Endodermal cell (in vitro differentiated cells): Measurements from ENCODE around the gene GPR160. TPM values are rescaled to one million over a fixed set of nuclear protein-coding genes. Genes with fewer than 3 reads are reported as not detected.

ENCODE experiments used
- DNase-seq: peaks from one replicate; pipeline ENCODE4 v3.0.0-alpha.2; 2017
- H3K27ac ChIP-seq: 2 replicates; pipeline ENCODE4 v1.5.1; 2013; ENCODE audit warnings: mild to moderate bottlenecking, low read depth, low read length, moderate library complexity
- H3K27me3 ChIP-seq: 2 replicates; pipeline ENCODE4 v1.6.1; 2013; ENCODE audit warnings: mild to moderate bottlenecking, low read length, moderate library complexity; ENCODE audit not compliant: insufficient read depth, control insufficient read depth, poor library complexity, severe bottlenecking
- H3K36me3 ChIP-seq: 2 replicates; pipeline ENCODE4 v1.7.0; 2013; ENCODE audit warnings: mild to moderate bottlenecking, low read length, moderate library complexity; ENCODE audit not compliant: control insufficient read depth, insufficient read depth
- H3K4me1 ChIP-seq: one replicate; pipeline ENCODE4 v1.7.0; 2013; ENCODE audit warnings: low read length; ENCODE audit not compliant: control insufficient read depth, insufficient read depth
- H3K4me3 ChIP-seq: 2 replicates; pipeline ENCODE4 v1.5.1; 2013; ENCODE audit warnings: mild to moderate bottlenecking, low read length, moderate library complexity
- H3K9ac ChIP-seq: 2 replicates; pipeline ENCODE4 v1.6.1; 2013; ENCODE audit warnings: mild to moderate bottlenecking, low read length, moderate library complexity; ENCODE audit not compliant: poor library complexity, severe bottlenecking; ENCODE audit errors: extremely low read depth
- H3K9me3 ChIP-seq: 2 replicates; pipeline ENCODE4 v1.6.1; 2013; ENCODE audit warnings: mild to moderate bottlenecking, low read length, moderate library complexity; ENCODE audit not compliant: control insufficient read depth
- H3K27ac Mint-ChIP-seq: 2 replicates; pipeline ENCODE4 v1.8.0; 2020; ENCODE audit warnings: mixed read lengths
- H3K27me3 Mint-ChIP-seq: 2 replicates; pipeline ENCODE4 v1.8.0; 2021; ENCODE audit warnings: mild to moderate bottlenecking, mixed read lengths; ENCODE audit not compliant: insufficient read depth
- H3K36me3 Mint-ChIP-seq: 2 replicates; pipeline ENCODE4 v1.8.0; 2020; ENCODE audit warnings: low read depth, mixed read lengths
- H3K4me1 Mint-ChIP-seq: 2 replicates; pipeline ENCODE4 v1.8.0; 2020; ENCODE audit warnings: mixed read lengths
- H3K4me3 Mint-ChIP-seq: 2 replicates; pipeline ENCODE4 v1.8.0; 2020; ENCODE audit warnings: mild to moderate bottlenecking, moderate library complexity, mixed read lengths
- H3K9me3 Mint-ChIP-seq: 2 replicates; pipeline ENCODE4 v1.8.0; 2020; ENCODE audit warnings: mild to moderate bottlenecking, mixed read lengths
- WGBS, 2 experiments: methylation state at CpG; one replicate each; pipeline versions ENCODE4 v1.1.5 to v1.1.7; 2013; ENCODE audit warnings: missing lambda C conversion rate in 2 of 2, mixed read lengths in 1 of 2; ENCODE audit not compliant: insufficient coverage in 1 of 2, insufficient read length in 1 of 2; 5-methylcytosine and 5-hydroxymethylcytosine counted together
- total RNA-seq, 2 donors: library from RNA; stranded (reverse); fragmentation: NEBNext Ultra II Directional in 1 of 2; extraction: Animal tissue kit (Norgen Biotek cat#: 25700) in 1 of 2; gene quantifications; 2 replicates in 1 of 2; 3 replicates in 1 of 2; pipeline ENCODE4 v1.2.1, GENCODE V29; 2021
- TF ChIP-seq, protein P1 (sequence below): fragments of 200-600 bp; sonication (generic); conservative IDR thresholded peaks from 2 replicates; pipeline ENCODE4 v1.5.0; 2021; ENCODE audit warnings: antibody characterized with exemption, mild to moderate bottlenecking

Gene GPR160
- total RNA-seq, 2 donors from 2014 or later, result 6.9 to 8.6 TPM

DNA sequence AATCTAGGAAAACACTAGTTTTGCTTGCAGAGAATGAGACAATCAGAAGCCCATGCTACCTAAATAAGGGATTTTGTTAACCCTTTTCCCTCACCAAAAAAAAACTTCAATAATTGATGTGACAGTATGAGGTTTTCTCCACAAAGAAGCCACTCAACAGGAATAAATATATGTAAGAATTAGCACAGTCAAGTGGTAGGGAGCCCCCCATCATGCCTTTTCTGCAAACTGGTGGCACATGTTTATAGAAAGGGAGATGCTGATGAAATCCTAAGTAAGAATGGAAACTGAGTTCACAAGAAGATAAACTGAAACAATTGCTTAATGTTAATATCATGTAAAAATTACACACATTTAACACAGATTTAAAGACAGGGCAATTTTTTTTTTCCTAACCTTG, 92.7 kb downstream of the GPR160 start:
- Mint-ChIP-seq H3K9me3 (peaks cover 6% of the 10 kb centered on the region), H3K4me1 (peaks cover 2% of the 10 kb centered on the region), H3K27ac (no peak overlapping the region), H3K36me3 (peaks cover 40% of the 10 kb centered on the region), H3K27me3 (no peaks in the 10 kb centered on the region), H3K4me3 (no peak overlapping the region)
- DNase-seq, result no peak
- H3K9me3 ChIP-seq, result peaks cover 9% of the 10 kb centered on the region
- no peaks in the 10 kb centered on the region for H3K27me3 ChIP-seq
- no peak overlapping the region for H3K9ac ChIP-seq
- H3K36me3 ChIP-seq, result peaks cover 34% of the 10 kb centered on the region
- H3K4me1 ChIP-seq, result no peaks in the 10 kb centered on the region
- no peak overlapping the region for H3K4me3 ChIP-seq
- no peak overlapping the region for H3K27ac ChIP-seq
- TF ChIP-seq, protein P1, sequence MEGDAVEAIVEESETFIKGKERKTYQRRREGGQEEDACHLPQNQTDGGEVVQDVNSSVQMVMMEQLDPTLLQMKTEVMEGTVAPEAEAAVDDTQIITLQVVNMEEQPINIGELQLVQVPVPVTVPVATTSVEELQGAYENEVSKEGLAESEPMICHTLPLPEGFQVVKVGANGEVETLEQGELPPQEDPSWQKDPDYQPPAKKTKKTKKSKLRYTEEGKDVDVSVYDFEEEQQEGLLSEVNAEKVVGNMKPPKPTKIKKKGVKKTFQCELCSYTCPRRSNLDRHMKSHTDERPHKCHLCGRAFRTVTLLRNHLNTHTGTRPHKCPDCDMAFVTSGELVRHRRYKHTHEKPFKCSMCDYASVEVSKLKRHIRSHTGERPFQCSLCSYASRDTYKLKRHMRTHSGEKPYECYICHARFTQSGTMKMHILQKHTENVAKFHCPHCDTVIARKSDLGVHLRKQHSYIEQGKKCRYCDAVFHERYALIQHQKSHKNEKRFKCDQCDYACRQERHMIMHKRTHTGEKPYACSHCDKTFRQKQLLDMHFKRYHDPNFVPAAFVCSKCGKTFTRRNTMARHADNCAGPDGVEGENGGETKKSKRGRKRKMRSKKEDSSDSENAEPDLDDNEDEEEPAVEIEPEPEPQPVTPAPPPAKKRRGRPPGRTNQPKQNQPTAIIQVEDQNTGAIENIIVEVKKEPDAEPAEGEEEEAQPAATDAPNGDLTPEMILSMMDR, result no peak

DNA sequence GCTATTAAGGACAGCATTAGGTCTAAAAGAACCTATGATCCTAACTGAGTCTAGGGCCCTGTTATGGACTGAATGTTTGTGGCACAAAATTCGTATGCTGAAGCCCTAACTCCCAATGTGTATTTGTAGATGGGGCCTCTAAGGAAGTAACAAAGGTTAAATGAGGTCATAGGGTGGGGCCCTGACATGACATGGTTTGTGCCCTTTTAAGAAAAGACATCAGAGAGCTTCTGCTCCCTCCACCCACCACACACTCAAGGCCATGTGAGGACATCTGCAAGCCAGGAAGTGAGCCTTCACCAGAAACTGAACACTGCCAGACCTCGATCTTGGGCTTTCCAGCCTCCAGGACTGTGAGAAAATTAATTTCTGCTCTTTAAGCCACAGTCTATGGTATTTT, 94.5 kb downstream of the GPR160 start:
- Histone ChIP-seq H3K27ac (no peak overlapping the region), H3K36me3 (peaks cover 34% of the 10 kb centered on the region), H3K4me3 (no peak overlapping the region), H3K9ac (no peak overlapping the region), H3K9me3 (peaks cover 9% of the 10 kb centered on the region), H3K4me1 (no peaks in the 10 kb centered on the region), H3K27me3 (no peaks in the 10 kb centered on the region)
- TF ChIP-seq, protein P1, result no peak
- Mint-ChIP-seq H3K36me3 (peaks cover 45% of the 10 kb centered on the region), H3K27ac (no peak overlapping the region), H3K4me1 (peaks cover 9% of the 10 kb centered on the region), H3K4me3 (no peak overlapping the region), H3K9me3 (peaks cover 6% of the 10 kb centered on the region), H3K27me3 (no peaks in the 10 kb centered on the region)
- 80 to 94% methylated on average over 1 to 2 of the region's 2 CpGs for WGBS, 2 experiments
- no peak for DNase-seq

Other genes with a start within 250 kb of the GPR160 start
- not detected for gene LRRIQ4, start 225.1 kb upstream of the GPR160 start, total RNA-seq
- gene LRRC34, start 225.1 kb upstream of the GPR160 start, total RNA-seq, result 10 to 100 TPM in 1 of 2 donors, 1 to 10 TPM in 1; 5.6 to 11.3 TPM
- gene LRRC31, start 168.1 kb upstream of the GPR160 start, total RNA-seq, result not detected
- gene SAMD7, start 126.4 kb upstream of the GPR160 start, total RNA-seq, result not detected
- gene SEC62, start 71.2 kb upstream of the GPR160 start, total RNA-seq, result 10 to 100 TPM; 48.7 to 64.4 TPM
- gene PHC3, start 143.7 kb downstream of the GPR160 start, total RNA-seq, result 10 to 100 TPM; 22.9 to 27.5 TPM
- 100 to 1,000 TPM in 1 of 2 donors, 10 to 100 TPM in 1; 81.9 to 103 TPM for gene PRKCI, start 184.4 kb downstream of the GPR160 start, total RNA-seq